Dermis blood vessel endothelial cell (primary cell): Measurements from ENCODE around the gene KAT2B. TPM values are rescaled to one million over a fixed set of nuclear protein-coding genes. Genes with fewer than 3 reads are reported as not detected.

ENCODE experiments used
- DNase-seq: peaks from one replicate; pipeline ENCODE4 v3.0.0; 2010
- total RNA-seq: library from RNA; depleted of rRNA; stranded (reverse); fragments of >200 nt; gene quantifications from 2 replicates; pipeline ENCODE4 v1.2.3, GENCODE V29; 2014

KAT2B gene
- total RNA-seq, 1 donor from 2014 or later: 18.7 TPM

DNA sequence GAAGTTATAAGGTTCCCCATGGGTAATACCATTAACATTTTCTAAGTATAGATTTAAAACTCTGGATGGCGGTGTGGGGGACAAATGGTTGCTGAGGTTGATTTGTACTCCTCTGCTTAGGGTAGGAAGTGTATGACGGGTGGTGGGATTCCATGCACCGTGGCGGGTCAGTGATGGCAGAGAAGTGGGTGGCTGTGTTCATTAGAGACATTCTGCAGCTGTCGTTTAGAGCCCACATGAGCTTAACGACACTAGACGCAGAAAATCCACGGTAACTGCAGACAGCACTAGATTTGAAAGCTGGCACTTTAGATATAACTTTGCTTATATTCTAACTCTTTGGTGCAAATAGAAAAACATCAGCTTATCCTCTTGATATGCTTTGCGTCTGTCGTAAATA, 108.2 kb downstream of the KAT2B start:
- DNase-seq: no peak

DNA sequence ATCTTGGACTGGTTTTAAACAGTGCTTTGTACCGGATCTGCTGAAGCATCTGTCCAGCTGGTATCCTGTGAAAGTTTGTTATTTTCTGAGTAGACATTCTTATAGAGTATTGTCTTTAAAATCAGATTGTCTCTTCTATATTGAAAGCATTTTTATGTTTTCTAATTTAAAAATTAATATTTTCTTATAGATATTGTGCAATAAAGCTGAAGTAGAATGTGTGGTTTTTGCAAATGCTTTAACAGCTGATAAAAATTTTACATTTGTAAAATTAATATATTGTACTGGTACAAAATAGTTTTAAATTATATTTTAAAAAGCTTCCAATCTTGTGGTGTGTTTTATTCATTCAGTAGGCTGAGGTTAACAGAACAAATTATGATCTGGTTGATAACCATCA, 113.8 kb downstream of the KAT2B start:
- DNase-seq: no peak

DNA sequence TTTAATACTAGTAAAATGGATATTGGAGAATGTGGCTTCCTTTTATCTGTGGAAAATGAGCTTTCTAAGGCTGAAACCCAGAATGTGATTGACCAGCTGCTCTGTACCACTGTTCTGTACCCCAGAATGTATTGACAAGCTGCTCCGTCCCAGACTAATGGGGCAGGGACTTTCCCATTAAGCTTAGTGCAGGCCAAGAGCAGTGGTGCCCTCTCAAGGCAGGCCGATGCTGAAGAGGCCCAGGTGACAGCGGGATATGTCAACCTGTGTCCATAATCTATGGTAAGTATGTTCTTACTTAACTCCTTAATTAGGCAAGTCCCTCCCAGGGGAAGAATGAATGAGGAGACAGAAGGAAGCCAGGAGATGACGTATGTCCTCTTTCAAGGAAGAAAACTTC, 114.7 kb downstream of the KAT2B start:
- DNase-seq: no peak

DNA sequence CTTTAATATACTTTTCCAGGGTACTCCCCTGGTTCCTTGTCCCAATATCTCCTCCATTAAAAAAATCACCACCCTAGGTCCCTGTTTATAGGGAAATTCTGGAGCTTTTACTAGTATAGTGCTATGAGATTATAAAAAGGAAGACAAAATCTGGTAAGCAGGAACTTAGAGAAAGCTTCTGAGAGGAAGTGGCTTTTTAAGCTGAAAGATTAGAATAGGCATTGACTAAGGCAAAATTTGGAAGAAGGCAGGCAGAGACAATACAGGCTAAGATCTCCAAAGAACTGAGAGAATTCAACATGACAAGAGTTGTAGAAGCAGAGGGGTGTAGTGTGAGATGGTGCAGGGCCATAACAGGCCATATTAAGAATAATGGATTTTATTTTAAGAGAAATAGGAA, 120.0 kb downstream of the KAT2B start:
- DNase-seq: no peak

DNA sequence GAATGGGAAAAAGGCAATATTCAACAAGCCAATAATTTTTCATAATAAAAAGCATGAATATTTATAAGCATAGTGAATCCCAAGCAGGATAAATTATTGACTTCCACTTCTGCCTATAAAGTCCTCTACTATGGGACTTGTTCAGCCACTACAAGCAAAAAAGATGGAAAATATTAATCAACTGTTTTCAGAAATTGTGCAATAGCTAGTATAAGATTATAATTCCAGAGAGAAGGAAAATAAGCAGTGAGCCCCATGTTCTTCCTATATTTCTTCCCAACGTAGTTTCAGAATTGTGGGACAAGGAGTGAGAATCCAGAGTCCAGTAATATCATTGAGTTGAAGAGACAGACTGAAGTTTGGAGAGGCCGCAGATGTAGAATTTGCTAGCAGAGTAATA, 121.5 kb downstream of the KAT2B start:
- no peak for DNase-seq

DNA sequence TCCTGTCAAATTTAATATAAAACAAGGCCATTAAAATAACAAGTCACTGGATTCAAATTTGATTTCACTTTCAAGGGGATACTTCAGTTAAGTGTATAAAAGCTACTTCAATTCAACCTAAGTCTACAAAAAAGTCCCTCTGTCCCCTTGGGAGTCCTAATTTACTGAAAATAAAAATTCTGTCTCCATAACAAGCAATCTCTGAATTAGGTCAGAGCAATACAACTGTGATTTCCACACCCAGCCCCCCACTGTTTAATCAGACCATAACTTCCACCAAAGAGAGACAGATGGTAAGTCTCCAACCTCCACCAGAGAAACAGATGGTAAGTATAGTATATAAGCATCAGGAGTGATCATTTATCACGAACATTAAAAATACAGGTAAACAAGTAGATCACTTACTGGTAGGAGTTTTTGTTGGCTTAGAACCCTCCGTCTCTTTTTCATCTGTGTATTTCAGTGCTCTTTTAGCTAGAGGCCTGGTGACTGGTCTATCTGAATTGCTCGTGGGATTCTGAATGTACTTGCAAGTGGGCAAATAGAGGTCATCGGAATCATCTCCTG, 133.7 kb downstream of the KAT2B start:
- no peak for DNase-seq

DNA sequence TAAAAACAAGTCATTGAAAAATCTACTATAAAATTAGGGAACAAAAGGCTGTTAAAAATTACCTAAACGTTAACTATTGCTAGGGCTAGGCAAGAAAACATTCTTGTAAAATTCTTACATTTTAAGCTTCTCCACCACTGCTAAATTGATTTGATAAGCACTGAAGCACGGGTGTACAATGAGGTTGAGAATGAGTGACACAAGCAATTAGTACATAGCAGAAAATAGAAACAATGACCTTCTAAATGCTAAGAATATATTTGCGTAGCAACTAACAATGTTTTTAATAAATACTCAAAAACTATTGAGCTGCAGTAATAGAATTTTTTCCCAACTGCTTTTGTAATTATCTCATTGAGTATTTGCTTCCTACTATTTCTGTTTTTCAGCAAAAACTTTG, 141.0 kb downstream of the KAT2B start:
- DNase-seq: no peak

DNA sequence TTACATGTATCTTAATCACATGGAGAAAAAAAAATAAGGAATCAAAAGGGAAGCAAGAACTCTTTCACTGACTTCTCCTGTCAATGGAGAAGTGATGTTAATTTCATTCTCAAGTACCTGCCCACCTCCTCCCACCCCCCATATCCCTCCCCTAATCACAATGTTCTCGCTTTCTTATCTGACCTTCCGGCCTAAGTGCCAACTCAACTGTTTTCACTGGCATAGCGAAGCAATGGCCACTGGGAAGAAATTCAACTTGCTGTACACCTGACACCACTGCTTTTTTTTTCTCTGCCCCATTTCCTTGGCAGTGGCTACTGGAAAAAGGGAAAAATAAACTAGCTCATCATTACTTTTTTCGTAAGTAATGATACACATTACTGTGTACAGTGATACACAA, 142.0 kb downstream of the KAT2B start:
- no peak for DNase-seq

DNA sequence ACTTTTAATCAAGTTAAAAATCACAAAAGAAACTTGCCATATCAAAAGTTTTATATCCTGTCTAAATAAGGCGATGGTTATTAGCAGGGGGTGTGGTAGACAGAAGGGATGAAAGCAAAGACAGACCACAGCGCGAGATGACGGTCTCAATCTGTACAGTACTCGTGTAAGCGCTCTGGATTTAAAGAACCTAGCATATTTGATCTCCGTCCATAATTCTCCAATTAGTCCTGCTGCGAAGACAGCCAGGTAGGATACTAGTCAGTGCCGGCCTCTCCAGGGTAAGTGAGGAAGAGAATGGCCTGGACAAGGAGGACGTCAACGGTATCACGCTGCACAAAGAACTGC, 145.1 kb downstream of the KAT2B start:
- peak; percentile 44 for DNase-seq

DNA sequence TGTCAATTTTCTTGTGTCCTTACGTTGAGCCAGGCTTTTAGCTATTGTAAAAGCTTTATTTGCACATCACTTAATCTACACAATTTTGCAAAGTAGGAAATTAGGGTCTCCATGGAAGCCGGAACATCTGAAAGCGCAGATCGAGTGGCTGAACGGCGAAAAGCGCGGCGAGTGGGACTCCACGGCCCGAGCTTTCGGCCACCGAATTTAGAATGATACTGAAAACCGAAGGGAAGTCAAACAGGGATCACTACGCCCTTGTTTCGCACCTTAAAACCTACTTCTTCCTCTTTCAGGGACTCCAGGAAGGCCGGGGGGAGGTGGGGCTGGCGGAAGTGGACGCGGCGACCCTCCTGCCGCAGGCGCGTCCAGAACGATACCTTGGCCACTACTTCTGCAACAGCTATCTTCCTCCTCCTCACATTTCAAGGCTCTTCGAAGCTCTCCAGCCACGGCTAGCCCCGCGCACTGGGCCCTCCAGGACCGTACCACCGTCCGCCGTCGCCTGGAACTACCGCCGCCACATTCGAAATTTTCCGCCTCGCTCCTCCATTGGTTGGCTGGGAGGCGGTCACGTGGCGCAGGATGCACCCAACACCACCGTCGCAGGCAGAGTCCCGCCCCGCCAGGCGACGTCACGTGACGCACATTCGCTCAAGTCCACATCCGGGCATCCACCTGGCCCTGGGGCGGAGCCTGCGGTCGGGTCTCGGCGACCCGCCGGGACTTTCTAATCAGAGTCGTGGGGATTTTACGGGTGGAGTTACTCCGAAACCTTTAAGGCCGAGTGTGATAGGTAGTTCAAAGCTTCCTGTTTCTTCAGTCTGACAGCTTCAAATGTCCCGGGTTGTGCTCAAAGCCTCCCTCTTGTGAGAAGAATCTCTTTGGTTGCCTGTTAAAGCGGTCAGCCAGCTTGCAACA, 145.7 kb downstream of the KAT2B start, which contains the start of gene SGO1:
TSS of gene SGO1 (minus strand) at position 528 of the 921 bp plus-strand sequence. CDS start 2,179 bp downstream, outside the sequence.
- DNase-seq: peak; percentile 99

DNA sequence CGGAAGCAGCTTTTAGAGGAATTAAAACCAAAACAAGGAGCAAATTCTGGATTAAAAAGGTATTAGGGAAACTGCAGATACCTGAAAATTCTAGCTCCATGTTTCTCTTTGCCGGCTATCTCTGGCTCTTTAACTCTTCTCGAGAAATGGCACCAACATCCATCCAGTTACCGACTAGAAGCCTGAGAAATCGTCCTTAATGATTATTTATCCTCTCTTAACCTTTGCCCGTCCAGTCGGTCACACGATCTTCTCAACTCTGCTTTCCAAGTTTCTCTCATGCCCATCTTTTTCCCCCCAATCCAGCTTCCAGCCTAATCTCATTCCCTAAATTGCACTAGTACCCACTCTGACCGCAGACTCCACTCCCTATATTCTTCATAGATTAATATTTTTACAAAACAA, 146.4 kb downstream of the KAT2B start:
- no peak for DNase-seq

DNA sequence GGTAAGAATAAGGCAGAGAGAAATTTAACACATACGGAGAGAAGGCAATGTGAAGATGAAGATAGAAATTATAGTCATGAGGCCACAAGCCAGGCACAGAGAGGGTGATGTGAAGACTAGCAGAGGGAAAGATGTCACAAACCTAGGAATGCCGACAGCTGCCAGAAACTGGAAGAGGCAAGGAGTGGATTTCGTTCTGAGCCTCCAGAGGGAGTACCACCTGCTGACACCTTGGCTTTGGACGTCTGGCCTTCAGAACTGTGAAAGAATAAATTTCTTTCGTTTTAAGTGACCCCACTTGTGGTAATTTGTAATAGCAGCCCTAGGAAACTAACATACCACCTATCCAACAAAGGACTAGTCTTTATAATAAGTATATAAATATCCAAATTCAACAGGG, 150.7 kb downstream of the KAT2B start:
- no peak for DNase-seq

DNA sequence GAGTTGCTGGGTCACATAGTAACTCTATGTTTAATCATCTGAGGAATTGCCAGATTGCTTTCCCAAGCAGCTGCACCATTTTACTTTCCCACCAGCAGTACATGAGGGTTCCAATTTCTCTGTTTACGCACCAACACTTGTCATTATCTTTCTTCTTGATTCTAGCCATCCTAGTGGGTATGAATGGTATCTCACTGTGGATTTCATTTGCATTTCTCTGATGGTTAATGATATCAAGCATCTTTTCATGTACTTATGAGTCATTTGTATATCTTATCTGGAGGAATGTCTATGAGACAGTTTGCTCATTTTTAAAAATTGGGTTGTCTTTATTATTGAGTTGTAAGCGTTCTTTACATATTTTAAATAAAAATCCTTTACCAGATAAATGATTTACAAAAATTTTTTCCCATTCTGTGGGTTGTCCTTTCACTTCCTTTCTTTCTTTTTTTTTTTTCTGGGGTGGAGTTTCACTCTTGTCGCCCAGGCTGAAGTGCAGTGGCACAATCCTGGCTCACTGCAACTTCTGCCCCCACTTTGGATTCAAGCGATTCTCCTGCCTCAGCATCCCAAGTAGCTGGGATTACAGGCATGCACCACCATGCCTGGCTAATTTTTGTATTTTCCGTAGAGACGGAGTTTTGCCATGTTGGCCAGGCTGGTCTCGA, 154.7 kb downstream of the KAT2B start:
- no peak for DNase-seq

DNA sequence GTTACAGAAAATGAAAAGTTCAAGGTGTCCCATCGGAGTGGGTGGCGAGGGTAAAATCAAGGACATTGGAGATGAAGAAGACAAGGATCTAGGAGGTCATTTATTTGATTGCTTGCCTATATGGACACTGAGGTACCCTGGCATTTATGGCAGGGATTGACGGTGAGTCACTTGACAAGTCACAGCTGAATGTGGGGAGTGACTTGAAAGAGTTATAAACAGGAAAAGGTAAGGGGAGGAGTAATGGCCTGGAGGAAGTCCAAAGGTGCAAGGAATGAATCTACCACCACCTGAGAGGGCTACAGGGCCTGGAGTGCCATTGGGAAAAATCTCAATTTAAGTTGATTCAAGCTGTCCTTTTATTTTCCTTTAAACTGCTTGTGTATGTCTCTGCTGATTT, 157.5 kb downstream of the KAT2B start:
- no peak for DNase-seq

DNA sequence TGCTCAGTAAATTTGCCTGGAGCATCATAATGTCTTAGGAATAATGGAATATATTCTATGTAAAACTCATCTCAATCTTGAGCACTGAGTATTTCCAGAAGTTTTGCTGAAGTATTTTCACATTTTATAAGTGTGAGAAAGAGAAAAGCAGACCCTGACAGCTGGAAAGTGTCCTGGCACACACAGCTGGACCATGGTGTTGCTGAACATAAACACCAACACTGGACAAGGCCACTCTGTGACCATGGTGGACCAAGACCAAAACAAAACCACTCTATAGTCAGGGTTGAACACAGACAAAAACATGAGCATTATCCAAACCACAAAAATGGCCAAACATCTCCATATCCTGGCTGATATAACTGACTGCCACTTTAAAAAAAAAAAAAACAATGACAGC, 160.9 kb downstream of the KAT2B start:
- no peak for DNase-seq

Other genes with a start within 250 kb of the KAT2B start
- gene EFHB, start 106.2 kb upstream of the KAT2B start, total RNA-seq: 0.19 TPM in 1 of 2 replicates, not detected in the other
- 92.1 and 110 TPM in 2 replicates for gene RAB5A, start 93.3 kb upstream of the KAT2B start, total RNA-seq
- not detected in 2 replicates for gene PP2D1, start 28.2 kb upstream of the KAT2B start, total RNA-seq
- 2.6 and 10.5 TPM in 2 replicates for gene SGO1, start 145.8 kb downstream of the KAT2B start, total RNA-seq